Activated naive CD4-positive, alpha-beta T cell treated with anti-CD3 and anti-CD28 coated beads, Interleukin-2, amount 10 ng/mL, durations not matched to agents 5 hours and 36 hours (primary cell): ENCODE results near the gene ZCCHC17. TPM values are rescaled to one million over a fixed set of nuclear protein-coding genes. Genes with fewer than 3 reads are reported as not detected.

Experiments
- total RNA-seq, 2 experiments: library from RNA; stranded (reverse); gene quantifications; one replicate each; pipeline ENCODE4 v1.2.3, GENCODE V29; 2021

Gene ZCCHC17, protein sequence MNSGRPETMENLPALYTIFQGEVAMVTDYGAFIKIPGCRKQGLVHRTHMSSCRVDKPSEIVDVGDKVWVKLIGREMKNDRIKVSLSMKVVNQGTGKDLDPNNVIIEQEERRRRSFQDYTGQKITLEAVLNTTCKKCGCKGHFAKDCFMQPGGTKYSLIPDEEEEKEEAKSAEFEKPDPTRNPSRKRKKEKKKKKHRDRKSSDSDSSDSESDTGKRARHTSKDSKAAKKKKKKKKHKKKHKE
- total RNA-seq: 10 to 100 TPM; 20.4 to 21.0 TPM

DNA sequence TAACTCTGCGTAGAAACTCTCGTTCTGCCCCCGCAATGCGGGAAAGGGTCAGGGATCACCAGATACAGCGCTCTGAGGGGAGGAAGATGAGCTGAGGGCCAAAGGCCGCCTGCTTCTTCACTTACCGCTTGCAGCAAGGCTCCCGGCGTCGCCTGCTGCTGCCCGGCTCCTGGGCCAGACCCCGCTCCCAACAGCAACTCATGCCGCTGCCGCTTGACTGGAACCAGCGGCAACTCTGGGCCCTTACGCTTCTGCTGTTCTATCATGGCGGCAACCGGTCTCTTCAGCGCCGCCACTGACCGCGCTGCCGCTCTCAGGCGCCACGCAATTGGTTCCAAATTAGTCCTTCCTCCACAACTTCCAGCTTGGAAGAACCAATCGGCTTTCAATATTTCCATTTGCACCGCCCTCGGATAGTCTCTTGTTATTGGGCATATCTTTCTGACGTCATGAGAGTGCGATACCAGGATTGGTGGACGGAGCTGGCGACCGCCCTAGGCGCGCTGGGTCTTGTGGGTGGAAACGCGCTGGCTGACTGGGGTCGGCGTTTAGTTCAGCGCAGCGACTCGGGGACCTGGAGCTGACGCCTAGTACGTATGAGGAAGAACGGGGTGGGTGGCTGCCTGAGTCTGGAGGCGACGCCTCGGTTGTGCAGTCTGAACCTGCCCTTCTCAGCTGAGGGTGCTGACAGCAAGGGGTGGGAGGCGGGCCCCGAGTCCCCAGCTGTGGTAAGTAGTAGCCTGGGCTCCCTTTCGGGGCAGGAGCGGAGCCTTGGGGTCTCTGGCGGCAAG is at the start of gene ZCCHC17, which contains the start of gene SNRNP40:
TSS of gene ZCCHC17 (plus strand) at position 547 of the 791 bp plus-strand sequence. CDS start 13,067 bp downstream, outside the sequence.
TSS of gene SNRNP40 (minus strand) at position 303 of the 791 bp plus-strand sequence. CDS start at position 266, 37 bp downstream.

DNA sequence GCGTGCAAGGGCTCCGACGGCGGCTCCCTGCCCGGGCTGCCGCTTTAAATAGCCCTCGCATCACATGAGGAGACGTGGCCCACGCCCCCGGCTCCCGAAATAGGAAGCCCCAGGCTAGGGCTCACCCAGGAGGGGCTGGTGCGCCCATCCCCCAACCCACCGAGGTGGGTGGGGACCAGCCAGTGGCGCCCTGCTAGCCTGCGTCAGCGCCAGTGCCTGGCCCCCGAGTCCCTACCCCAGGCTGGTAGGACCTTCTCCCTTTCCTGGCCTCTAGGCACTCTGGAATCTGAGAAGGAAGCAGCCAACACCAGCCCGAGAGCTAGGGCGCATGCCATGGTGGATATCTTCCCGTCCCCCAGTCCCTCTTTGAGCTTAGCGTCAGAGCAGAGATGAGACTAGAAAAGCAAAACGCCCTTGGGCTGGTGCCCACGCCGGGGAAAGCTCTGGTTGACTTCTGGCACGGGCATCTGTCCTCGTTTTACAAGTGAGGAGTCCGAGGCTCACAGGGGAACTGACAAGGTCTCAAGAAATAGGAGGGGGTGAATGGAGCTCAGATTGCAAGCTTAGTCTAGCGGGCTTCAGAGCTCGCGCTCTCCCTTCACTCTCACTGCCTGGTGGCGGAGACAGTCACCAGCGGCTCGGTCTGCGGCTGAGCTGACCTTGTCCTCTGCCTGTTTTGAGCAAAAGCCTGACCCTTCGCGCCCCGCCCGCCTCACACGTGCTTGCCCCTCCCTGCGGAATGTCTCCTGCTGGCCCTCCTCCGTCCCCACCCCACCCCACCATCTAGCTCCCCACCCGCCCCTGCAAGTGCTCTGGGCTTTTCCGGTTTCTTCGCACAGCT is 76.4 kb downstream of the ZCCHC17 start, which contains the start of gene FABP3:
TSS of gene FABP3 (minus strand) at position 21 of the 841 bp plus-strand sequence. CDS start 62 bp downstream, outside the sequence.

DNA sequence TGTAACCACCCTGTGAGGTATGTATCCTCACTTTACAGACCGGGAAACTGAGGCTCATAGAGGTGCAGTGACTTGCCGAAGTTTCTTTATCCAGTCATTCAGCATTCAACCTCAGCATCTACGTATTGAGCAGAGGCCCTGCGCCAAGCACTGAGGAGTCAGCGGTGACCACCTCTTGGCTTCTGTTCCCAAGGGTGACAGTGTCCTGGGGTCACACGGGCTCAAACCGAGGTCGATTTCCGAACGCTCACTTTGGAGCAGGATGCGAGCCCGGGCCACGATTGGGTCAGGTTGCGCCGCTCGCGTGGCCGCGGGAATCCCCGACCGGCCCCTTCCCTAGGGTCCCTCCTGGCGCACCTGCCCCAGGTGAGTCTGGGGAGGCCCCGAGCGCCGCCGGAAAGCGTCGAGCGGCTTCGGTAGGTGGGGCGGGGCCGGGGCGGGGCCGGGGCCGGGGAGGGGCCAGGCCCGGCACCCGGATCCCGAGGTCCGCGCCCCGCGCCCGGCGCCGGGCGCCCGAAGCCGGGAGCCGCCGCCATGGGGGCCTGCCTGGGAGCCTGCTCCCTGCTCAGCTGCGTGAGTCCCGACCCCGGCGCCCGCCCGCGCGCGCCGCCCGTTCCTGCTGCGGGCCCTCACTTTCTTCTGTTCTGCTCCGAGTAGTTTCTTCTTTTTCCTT is 116.0 kb downstream of the ZCCHC17 start, which contains the start of gene SERINC2:
TSS of gene SERINC2 (plus strand) at position 482 of the 673 bp plus-strand sequence. CDS start at position 535, 53 bp downstream.

Other genes starting within 250 kb of the ZCCHC17 start
- gene PUM1, start 231.3 kb upstream of the ZCCHC17 start, total RNA-seq: 100 to 1,000 TPM in 1 of 2 experiments, 10 to 100 TPM in 1; 97.1 to 101 TPM
- gene NKAIN1, start 57.1 kb upstream of the ZCCHC17 start, total RNA-seq: not detected
- 10 to 100 TPM; 66.9 to 67.8 TPM for gene SNRNP40, start 244 bp upstream of the ZCCHC17 start, total RNA-seq
- gene FABP3, start 76.0 kb downstream of the ZCCHC17 start, total RNA-seq: not detected
- not detected for gene SERINC2, start 116.2 kb downstream of the ZCCHC17 start, total RNA-seq